Nephron (organoid): ENCODE data around the gene MGME1.
A peak's percentile ranks its signal among the peaks of the same experiment; 100 is the strongest.

Experiments
- H3K27ac Mint-ChIP-seq, 3 experiments: 2 replicates each; pipeline ENCODE4 v1.8.0; 2020; ENCODE audit warnings: mixed read lengths in 3 of 3, mild to moderate bottlenecking in 2 of 3, moderate library complexity in 1 of 3
- H3K27me3 Mint-ChIP-seq: 2 replicates; pipeline ENCODE4 v1.8.0; 2021; ENCODE audit warnings: low read depth, mild to moderate bottlenecking, moderate library complexity, mixed read lengths
- H3K36me3 Mint-ChIP-seq: 2 replicates; pipeline ENCODE4 v1.8.0; 2020; ENCODE audit warnings: low read depth, mixed read lengths
- H3K4me1 Mint-ChIP-seq: 2 replicates; pipeline ENCODE4 v1.8.0; 2020; ENCODE audit warnings: mixed read lengths
- H3K4me3 Mint-ChIP-seq, 3 experiments: 2 replicates each; pipeline ENCODE4 v1.8.0; 2020; ENCODE audit warnings: mild to moderate bottlenecking in 3 of 3, mixed read lengths in 3 of 3, moderate library complexity in 2 of 3
- H3K9me3 Mint-ChIP-seq: 2 replicates; pipeline ENCODE4 v1.8.0; 2020; ENCODE audit warnings: mixed read lengths
- CTCF ChIP-seq, 3 experiments: fragments of 200-600 bp; sonication (generic); IDR thresholded peaks; one replicate each; pipeline ENCODE4 v1.5.0; 2021; ENCODE audit warnings: antibody characterized with exemption in 3 of 3; ENCODE audit not compliant: unreplicated experiment in 3 of 3

The MGME1 gene

GRCh38 chr20:17987988-17988387 lies 19.2 kb downstream of the MGME1 start:
- H3K4me1 Mint-ChIP-seq = no peaks in the 10 kb centered on the region
- no peaks in the 10 kb centered on the region for H3K27me3 Mint-ChIP-seq
- H3K27ac Mint-ChIP-seq = no peak overlapping the region
- no peak overlapping the region for H3K4me3 Mint-ChIP-seq
- no peak for TF ChIP-seq CTCF (IDR thresholded peaks at IDR 0.05; ENCODE audit: unreplicated experiment in 3 of 3)
- H3K36me3 Mint-ChIP-seq = peaks cover 30% of the 10 kb centered on the region
- no peaks in the 10 kb centered on the region for H3K9me3 Mint-ChIP-seq

- Mint-ChIP-seq H3K9me3 (no peaks in the 10 kb centered on the region), H3K4me3 (no peak overlapping the region), H3K36me3 (peaks cover 25% of the 10 kb centered on the region), H3K27me3 (no peaks in the 10 kb centered on the region), H3K27ac (no peak overlapping the region), H3K4me1 (no peaks in the 10 kb centered on the region)
- no peak for TF ChIP-seq CTCF (IDR thresholded peaks at IDR 0.05; ENCODE audit: unreplicated experiment in 3 of 3)
Observed at GRCh38 chr20:17990278-17990972, 21.6 kb downstream of the MGME1 start.

- H3K27me3 Mint-ChIP-seq = no peaks in the 10 kb centered on the region
- TF ChIP-seq CTCF (IDR thresholded peaks at IDR 0.05; ENCODE audit: unreplicated experiment in 3 of 3) = no peak
- H3K9me3 Mint-ChIP-seq = no peaks in the 10 kb centered on the region
- peaks cover 6% of the 10 kb centered on the region for H3K4me1 Mint-ChIP-seq
- peak overlapping the region in 1 of 3 experiments; percentile 64 for H3K27ac Mint-ChIP-seq
- H3K36me3 Mint-ChIP-seq = peaks cover 25% of the 10 kb centered on the region
- H3K4me3 Mint-ChIP-seq = no peak overlapping the region
Observed at GRCh38 chr20:17992224-17992637, 23.4 kb downstream of the MGME1 start.

GRCh38 chr20:17992847-17993513 lies 24.2 kb downstream of the MGME1 start:
- no peaks in the 10 kb centered on the region for H3K27me3 Mint-ChIP-seq
- peaks cover 19% of the 10 kb centered on the region for H3K36me3 Mint-ChIP-seq
- no peak overlapping the region for H3K4me3 Mint-ChIP-seq
- H3K4me1 Mint-ChIP-seq = peaks cover 6% of the 10 kb centered on the region
- TF ChIP-seq CTCF (IDR thresholded peaks at IDR 0.05; ENCODE audit: unreplicated experiment in 3 of 3) = no peak
- H3K9me3 Mint-ChIP-seq = no peaks in the 10 kb centered on the region
- H3K27ac Mint-ChIP-seq = peak overlapping the region in 1 of 3 experiments; percentile 8

- Mint-ChIP-seq H3K4me3 (no peak overlapping the region), H3K27ac (peak overlapping the region in 1 of 3 experiments; percentile 8), H3K36me3 (peaks cover 13% of the 10 kb centered on the region), H3K27me3 (no peaks in the 10 kb centered on the region), H3K9me3 (no peaks in the 10 kb centered on the region), H3K4me1 (peaks cover 6% of the 10 kb centered on the region)
- no peak for TF ChIP-seq CTCF (IDR thresholded peaks at IDR 0.05; ENCODE audit: unreplicated experiment in 3 of 3)
Observed at GRCh38 chr20:17993546-17993945, 24.7 kb downstream of the MGME1 start.
